NCI-H1048 (cell line): Measurements from ENCODE around the gene ADGRF5.

Source experiments
- DNase-seq: peaks from one replicate; lab custom pipeline; 2025; lab: John Stamatoyannopoulos, UW

ADGRF5 gene

DNA sequence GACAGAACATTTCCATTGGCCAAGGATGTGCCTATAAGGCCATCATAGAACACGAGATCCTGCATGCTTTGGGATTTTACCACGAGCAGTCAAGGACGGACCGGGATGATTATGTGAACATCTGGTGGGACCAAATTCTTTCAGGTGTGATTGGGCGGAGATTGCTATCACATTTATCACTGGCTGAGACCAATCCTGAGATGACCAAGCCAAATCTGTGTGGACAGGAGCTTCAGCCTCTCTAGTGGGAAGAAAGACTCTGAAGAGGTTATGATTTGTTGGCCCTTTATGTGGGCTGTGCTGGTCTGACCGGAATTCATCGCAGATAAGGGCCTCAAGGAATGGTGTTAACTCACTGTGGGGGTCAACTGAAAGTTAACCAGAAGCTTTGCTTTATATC is 102.2 kb downstream of the ADGRF5 start:
- no peak for DNase-seq

DNA sequence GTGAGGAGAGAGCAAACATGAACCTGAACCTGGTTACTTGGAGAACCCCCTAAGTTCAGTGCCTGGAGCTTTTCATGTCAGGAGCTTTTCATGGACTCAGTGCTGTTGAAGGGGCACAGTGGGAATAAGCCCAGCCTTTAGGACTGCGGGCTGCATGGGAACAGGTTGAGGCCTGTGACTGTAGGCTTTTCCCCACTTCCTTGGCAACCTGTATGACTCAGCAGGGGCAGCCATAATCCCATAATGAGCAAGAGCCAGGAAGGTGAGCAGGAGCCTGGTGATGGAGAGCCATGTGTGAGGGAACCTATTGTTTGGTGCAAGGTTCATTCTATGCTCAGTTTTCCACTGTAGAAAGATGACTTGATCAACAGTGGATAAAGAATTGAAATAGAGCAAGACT is 105.1 kb downstream of the ADGRF5 start:
- DNase-seq, result no peak

DNA sequence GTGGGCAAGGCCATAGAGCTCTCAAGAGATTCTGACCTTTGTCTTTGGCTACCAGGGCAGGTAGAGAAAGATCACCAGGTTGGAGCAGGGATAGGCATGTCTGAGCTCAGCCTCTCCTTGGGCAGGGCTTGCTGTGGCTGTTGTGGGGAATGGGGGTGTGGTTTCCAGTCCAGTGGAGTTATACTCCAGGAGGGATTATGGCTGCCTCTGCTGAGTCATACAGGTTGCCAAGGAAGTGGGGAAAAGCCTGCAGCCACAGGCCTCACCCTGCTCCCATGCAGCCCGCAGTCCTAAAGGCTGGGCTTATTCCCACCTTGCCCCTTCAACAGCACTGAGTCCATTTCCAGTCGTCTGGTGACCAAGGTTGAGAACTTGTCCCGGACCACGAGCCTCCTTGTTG is 106.6 kb downstream of the ADGRF5 start:
- no peak for DNase-seq

- DNase-seq, result no peak
Measured at GRCh38 chr6:46808806-46809205, 112.9 kb downstream of the ADGRF5 start.
